ENCODE data around the gene SLC19A3. TPM values are rescaled to one million over a fixed set of nuclear protein-coding genes. Genes with fewer than 3 reads are reported as not detected.
A peak's percentile ranks its signal among the peaks of the same experiment; 100 is the strongest.

SLC19A3 gene
- total RNA-seq, 3 donors from 2014 or later: 29.9 to 278 (median 46.9) TPM

DNA sequence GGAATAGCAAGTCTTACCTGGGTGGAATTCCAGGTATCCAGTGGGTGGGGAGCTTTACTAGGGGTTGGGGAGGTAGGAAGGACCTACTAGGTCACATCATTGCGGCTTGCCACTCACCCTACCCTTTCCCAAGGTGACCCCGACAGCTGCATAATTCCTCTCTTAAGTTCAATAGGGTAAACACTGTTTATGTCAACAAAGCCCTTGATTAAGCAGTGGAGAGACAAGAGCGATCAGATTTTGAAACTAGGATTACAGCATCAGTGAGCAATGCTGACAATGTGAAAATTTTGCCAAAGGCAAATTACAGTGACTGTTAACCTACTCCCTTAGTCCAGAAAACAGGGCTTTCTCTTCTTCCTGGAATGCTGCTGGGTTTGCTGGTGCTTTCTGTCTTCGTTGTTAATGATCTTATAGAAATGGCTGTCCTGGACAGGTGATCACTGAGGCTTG lies 14.5 kb downstream of the SLC19A3 start:
- Histone ChIP-seq H3K36me3 (no peaks in the 10 kb centered on the region), H3K4me1 (no peaks in the 10 kb centered on the region), H3K27ac (peak overlapping the region; percentile 42 to 69), H3K9me3 (no peaks in the 10 kb centered on the region), H3K27me3 (no peaks in the 10 kb centered on the region), H3K4me3 (no peak overlapping the region)
- no peak for DNase-seq (ENCODE audit: low spot score in 2 of 2)
- intact Hi-C loops (cut with DNase I; ENCODE audit: low total_unique reads): no loop called here
- TF ChIP-seq POLR2A (IDR thresholded peaks at IDR 0.05): no peak
- TF ChIP-seq, protein P1, sequence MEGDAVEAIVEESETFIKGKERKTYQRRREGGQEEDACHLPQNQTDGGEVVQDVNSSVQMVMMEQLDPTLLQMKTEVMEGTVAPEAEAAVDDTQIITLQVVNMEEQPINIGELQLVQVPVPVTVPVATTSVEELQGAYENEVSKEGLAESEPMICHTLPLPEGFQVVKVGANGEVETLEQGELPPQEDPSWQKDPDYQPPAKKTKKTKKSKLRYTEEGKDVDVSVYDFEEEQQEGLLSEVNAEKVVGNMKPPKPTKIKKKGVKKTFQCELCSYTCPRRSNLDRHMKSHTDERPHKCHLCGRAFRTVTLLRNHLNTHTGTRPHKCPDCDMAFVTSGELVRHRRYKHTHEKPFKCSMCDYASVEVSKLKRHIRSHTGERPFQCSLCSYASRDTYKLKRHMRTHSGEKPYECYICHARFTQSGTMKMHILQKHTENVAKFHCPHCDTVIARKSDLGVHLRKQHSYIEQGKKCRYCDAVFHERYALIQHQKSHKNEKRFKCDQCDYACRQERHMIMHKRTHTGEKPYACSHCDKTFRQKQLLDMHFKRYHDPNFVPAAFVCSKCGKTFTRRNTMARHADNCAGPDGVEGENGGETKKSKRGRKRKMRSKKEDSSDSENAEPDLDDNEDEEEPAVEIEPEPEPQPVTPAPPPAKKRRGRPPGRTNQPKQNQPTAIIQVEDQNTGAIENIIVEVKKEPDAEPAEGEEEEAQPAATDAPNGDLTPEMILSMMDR (IDR thresholded peaks at IDR 0.05): no peak
- TF ChIP-seq POLR2AphosphoS5 (IDR thresholded peaks at IDR 0.05): no peak

DNA sequence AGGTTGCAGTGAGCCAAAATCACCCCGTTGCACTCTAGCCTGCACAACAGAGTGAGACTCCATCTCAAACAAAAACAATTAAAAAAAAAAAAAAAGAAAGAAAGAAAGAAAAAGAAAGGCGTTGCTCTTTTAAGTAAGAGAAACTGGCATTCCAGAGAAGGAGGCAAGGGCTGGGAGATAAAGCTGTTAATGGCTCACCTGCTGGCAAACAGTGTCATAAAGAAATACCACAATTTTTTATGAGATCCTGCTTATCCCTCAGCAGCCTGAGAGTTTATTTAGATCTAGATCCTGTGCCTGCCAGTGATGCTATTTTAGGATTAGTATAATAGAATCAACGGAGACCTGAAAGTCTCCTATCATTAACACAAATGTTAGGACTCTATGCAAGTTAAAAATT lies 16.3 kb downstream of the SLC19A3 start:
- TF ChIP-seq POLR2AphosphoS5 (IDR thresholded peaks at IDR 0.05) (no peak), POLR2A (IDR thresholded peaks at IDR 0.05) (no peak)
- TF ChIP-seq, protein P1 (IDR thresholded peaks at IDR 0.05): no peak
- Histone ChIP-seq H3K27ac (no peak overlapping the region), H3K36me3 (no peaks in the 10 kb centered on the region), H3K4me3 (no peak overlapping the region), H3K9me3 (no peaks in the 10 kb centered on the region), H3K27me3 (no peaks in the 10 kb centered on the region), H3K4me1 (no peaks in the 10 kb centered on the region)
- no peak for DNase-seq (ENCODE audit: low spot score in 2 of 2)
- intact Hi-C loops (cut with DNase I; ENCODE audit: low total_unique reads): no loop called here

DNA sequence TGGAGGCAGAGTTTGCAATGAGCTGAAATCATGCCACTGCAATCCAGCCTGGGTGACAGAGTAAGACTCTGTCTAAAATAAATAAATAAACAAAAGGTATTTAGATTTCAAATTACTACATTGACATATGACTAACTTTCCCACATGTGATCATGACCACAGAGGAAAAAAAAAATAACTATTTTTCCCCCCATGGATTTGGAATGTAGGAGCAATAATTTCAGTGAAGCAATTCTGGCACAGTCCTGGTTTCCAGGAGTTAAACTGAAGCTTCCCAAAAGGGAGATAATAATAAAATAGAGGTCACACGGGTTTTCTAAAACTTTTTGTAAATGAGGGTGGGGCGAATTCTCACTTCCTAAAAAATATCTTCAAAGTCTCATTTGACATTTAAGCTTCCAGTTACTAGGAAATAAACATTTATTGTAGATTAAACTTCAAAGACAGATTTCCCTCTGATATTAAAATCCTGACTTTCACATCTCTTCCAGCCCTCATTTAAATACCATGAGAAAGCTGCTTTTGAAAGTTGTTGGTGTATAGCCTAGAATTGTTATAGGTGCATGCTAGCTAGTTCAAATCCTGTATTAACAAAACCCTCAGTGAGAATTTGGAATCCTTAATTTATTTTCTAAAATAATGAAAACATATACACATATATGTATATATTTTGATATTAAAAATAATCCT lies 20.7 kb downstream of the SLC19A3 start:
- no peak for DNase-seq (ENCODE audit: low spot score in 2 of 2)
- Histone ChIP-seq H3K9me3 (no peaks in the 10 kb centered on the region), H3K36me3 (no peaks in the 10 kb centered on the region), H3K27me3 (no peaks in the 10 kb centered on the region), H3K4me1 (no peaks in the 10 kb centered on the region), H3K4me3 (no peak overlapping the region), H3K27ac (no peak overlapping the region)
- no peak for TF ChIP-seq POLR2A (IDR thresholded peaks at IDR 0.05)
- TF ChIP-seq, protein P1 (IDR thresholded peaks at IDR 0.05): no peak
- TF ChIP-seq POLR2AphosphoS5 (IDR thresholded peaks at IDR 0.05): no peak
- intact Hi-C loops (cut with DNase I; ENCODE audit: low total_unique reads): no loop called here

DNA sequence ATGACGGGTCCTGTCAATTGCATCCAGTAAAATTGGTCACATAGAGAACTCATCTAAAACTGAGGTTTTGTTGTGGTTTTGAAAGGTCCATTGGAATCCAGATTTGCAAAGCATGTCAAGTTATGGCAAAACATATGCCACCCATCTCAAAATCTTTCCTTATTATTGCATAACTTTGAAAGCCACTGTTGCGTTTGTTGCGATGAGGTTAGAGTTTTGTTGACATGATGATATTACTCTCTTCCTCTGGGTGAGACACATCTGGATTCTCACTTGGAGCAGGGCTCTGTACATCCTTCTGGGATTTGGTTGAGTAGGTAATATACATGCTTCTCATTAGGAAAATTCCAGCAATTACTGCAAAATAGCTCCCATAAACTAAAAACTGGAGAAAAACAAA lies 30.6 kb downstream of the SLC19A3 start:
- intact Hi-C loops (cut with DNase I; ENCODE audit: low total_unique reads): no loop called here
- H3K9me3 ChIP-seq: no peaks in the 10 kb centered on the region
- TF ChIP-seq, protein P1 (IDR thresholded peaks at IDR 0.05): no peak
- TF ChIP-seq POLR2A (IDR thresholded peaks at IDR 0.05) (no peak), POLR2AphosphoS5 (IDR thresholded peaks at IDR 0.05) (no peak)

DNA sequence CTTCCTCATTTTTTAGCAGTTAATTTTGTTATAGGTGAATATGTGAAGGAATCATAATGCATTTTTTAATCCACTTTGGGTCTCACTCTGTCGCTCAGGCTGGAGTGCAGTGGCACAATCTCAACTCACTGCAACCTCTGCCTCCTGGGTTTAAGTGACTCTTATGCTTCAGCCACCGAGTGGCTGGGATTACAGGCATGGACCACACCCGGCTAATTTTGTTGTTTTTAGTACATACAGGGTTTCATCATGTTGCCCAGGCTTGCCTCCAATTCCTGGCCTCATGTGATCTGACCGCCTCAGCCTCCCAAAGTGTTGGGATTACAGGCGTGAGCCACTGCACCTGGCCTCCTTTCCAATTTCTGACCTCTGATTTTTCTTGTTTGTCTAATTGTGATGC lies 33.6 kb downstream of the SLC19A3 start:
- Histone ChIP-seq H3K4me1 (no peaks in the 10 kb centered on the region), H3K27me3 (no peaks in the 10 kb centered on the region), H3K27ac (no peak overlapping the region), H3K4me3 (no peak overlapping the region), H3K36me3 (no peaks in the 10 kb centered on the region), H3K9me3 (no peaks in the 10 kb centered on the region)
- intact Hi-C loops (cut with DNase I; ENCODE audit: low total_unique reads): no loop called here
- DNase-seq (ENCODE audit: low spot score in 2 of 2): no peak
- TF ChIP-seq POLR2A (IDR thresholded peaks at IDR 0.05) (no peak), POLR2AphosphoS5 (IDR thresholded peaks at IDR 0.05) (no peak)
- TF ChIP-seq, protein P1 (IDR thresholded peaks at IDR 0.05): no peak

More for the DNA sequence above, 30.6 kb downstream of the SLC19A3 start:
- Histone ChIP-seq H3K27me3 (no peaks in the 10 kb centered on the region), H3K36me3 (no peaks in the 10 kb centered on the region), H3K27ac (no peak overlapping the region), H3K4me3 (no peak overlapping the region), H3K4me1 (no peaks in the 10 kb centered on the region)
- DNase-seq (ENCODE audit: low spot score in 2 of 2): no peak
